Measurements from ENCODE around the gene RAB8B. TPM values are rescaled to one million over a fixed set of nuclear protein-coding genes. Genes with fewer than 3 reads are reported as not detected.
A peak's percentile ranks its signal among the peaks of the same experiment; 100 is the strongest.

Gene RAB8B
- polyA plus RNA-seq, 3 donors, result 22.0 to 77.3 (median 58.9) TPM

DNA sequence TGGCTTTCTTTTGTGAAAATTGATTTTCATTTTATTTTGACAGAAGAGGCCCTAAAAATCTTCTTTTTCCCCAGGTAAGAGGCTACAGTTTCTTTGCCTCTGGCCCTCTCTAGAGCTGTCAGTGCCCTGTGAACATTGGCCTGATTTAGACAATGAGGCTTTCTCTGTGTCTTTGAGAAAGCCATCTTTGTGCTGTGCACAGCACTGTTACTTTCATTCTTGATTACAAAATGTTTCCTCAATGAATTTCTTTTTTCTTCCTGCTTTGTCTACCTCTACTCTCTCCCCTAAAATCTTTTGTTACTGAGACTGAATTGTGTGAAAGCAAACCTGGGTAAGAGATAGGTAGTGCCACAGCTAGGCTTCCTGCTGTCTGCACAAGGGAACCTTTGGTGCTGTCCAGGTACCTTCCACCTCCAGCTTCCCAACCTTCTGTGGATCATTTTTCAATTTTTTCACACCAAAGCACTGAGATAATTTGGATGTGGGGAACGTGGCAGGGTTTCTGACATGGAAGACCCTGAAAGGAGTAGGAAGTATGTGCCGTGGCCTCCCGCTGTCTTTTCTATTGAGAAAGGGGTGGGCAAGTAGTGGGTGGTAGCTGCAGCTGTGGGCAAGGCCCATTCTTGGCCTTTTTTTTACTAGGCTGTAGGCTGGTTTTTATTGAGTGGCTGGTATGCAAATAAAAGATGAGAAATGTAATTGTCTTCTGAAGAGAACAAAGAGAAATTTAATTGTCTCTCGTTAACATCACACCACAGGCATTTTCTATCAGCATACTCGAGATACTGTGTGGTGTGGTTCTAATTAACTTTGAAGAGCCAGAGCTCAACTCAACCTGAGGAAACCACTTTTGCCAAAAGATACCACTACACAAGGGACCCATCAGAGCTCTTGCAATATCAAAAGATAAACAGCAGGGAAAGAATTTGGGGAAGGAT lies 21.0 kb downstream of the RAB8B start:
- Histone ChIP-seq H3K36me3 (replicated peaks in 1 of 2; ENCODE audit: control insufficient read depth in 1 of 2, insufficient read depth in 2 of 2, low read length in 2 of 2) (peaks cover 2 to 17% of the 10 kb centered on the region in 2 donors), H3K27me3 (ENCODE audit: control insufficient read depth in 2 of 2, insufficient read depth in 2 of 2, low read length in 2 of 2) (no peaks in the 10 kb centered on the region), H3K27ac (ENCODE audit: low read depth in 1 of 2, low read length in 2 of 2) (peak overlapping the region; percentile 28 to 90), H3K9ac (ENCODE audit: insufficient read depth, low read length, poor library complexity, severe bottlenecking) (no peak overlapping the region), H3K79me2 (ENCODE audit: insufficient read depth, low read length) (peaks cover 96% of the 10 kb centered on the region), H3K4me1 (ENCODE audit: control insufficient read depth in 1 of 2, insufficient read depth in 2 of 2, low read length in 2 of 2) (peaks cover 38 to 54% of the 10 kb centered on the region in 2 donors), H3K9me3 (replicated peaks in 1 of 2; ENCODE audit: control insufficient read depth in 1 of 2, insufficient read depth in 1 of 2, low read length in 2 of 2) (no peaks in the 10 kb centered on the region), H4K20me1 (ENCODE audit: insufficient read depth, low read length) (peaks cover 80% of the 10 kb centered on the region), H3K4me2 (replicated peaks; ENCODE audit: extremely low read depth, low read length, poor library complexity, severe bottlenecking) (no peak overlapping the region), H3K4me3 (replicated peaks in 1 of 3; ENCODE audit: low read depth in 2 of 3, low read length in 3 of 3) (peak overlapping the region in 1 of 3 experiments; percentile 4), H2AFZ (ENCODE audit: insufficient read depth, low read depth, low read length, poor library complexity, severe bottlenecking) (no peak overlapping the region)
- Mint-ChIP-seq H3K4me1 (peaks cover 72% of the 10 kb centered on the region), H3K9me3 (no peaks in the 10 kb centered on the region), H3K27me3 (ENCODE audit: low read depth in 3 of 3) (peaks cover 0 to 5% (median 0%) of the 10 kb centered on the region in 3 donors), H3K4me3 (no peak overlapping the region), H3K27ac (peak overlapping the region; percentile 85 to 97 (median 88)), H3K36me3 (peaks cover 38 to 40% of the 10 kb centered on the region in 2 donors)
- WGBS (ENCODE audit: insufficient coverage), result no CpG with 5 or more reads among the region's 5 CpGs
- intact Hi-C loops (cut with micrococcal nuclease), result loop anchor here in 1 of 2 donors (5.0 kb wide), 1 partner anchor 37 kb away; no protein-coding TSS in a partner anchor
- no peak for TF ChIP-seq CTCF (IDR thresholded peaks at IDR 0.05)
- DNase-seq, result no peak

GRCh38 chr15:63211092-63211490 lies 21.7 kb downstream of the RAB8B start:
- Histone ChIP-seq H3K27me3 (ENCODE audit: control insufficient read depth in 2 of 2, insufficient read depth in 2 of 2, low read length in 2 of 2) (no peaks in the 10 kb centered on the region), H3K4me1 (ENCODE audit: control insufficient read depth in 1 of 2, insufficient read depth in 2 of 2, low read length in 2 of 2) (peaks cover 38 to 54% of the 10 kb centered on the region in 2 donors), H4K20me1 (ENCODE audit: insufficient read depth, low read length) (peaks cover 74% of the 10 kb centered on the region), H3K4me3 (replicated peaks in 1 of 3; ENCODE audit: low read depth in 2 of 3, low read length in 3 of 3) (peak overlapping the region in 1 of 3 experiments; percentile 52), H3K27ac (ENCODE audit: low read depth in 1 of 2, low read length in 2 of 2) (peak overlapping the region in 1 of 2 donors; percentile 90), H3K36me3 (replicated peaks in 1 of 2; ENCODE audit: control insufficient read depth in 1 of 2, insufficient read depth in 2 of 2, low read length in 2 of 2) (peaks cover 4 to 21% of the 10 kb centered on the region in 2 donors), H3K4me2 (replicated peaks; ENCODE audit: extremely low read depth, low read length, poor library complexity, severe bottlenecking) (peak overlapping the region; percentile 63), H3K79me2 (ENCODE audit: insufficient read depth, low read length) (peaks cover 96% of the 10 kb centered on the region), H2AFZ (ENCODE audit: insufficient read depth, low read depth, low read length, poor library complexity, severe bottlenecking) (no peak overlapping the region), H3K9ac (ENCODE audit: insufficient read depth, low read length, poor library complexity, severe bottlenecking) (no peak overlapping the region), H3K9me3 (replicated peaks in 1 of 2; ENCODE audit: control insufficient read depth in 1 of 2, insufficient read depth in 1 of 2, low read length in 2 of 2) (no peaks in the 10 kb centered on the region)
- peaks cover 0 to 5% (median 0%) of the 10 kb centered on the region in 3 donors for H3K27me3 Mint-ChIP-seq (ENCODE audit: low read depth in 3 of 3)
- H3K4me3 Mint-ChIP-seq, result no peak overlapping the region
- H3K9me3 Mint-ChIP-seq, result no peaks in the 10 kb centered on the region
- peaks cover 41% of the 10 kb centered on the region in 2 donors for H3K36me3 Mint-ChIP-seq
- peaks cover 69% of the 10 kb centered on the region for H3K4me1 Mint-ChIP-seq
- no peak for DNase-seq
- H3K27ac Mint-ChIP-seq, result peak overlapping the region; percentile 87 to 97 (median 95)
- TF ChIP-seq CTCF (IDR thresholded peaks at IDR 0.05), result no peak
- intact Hi-C loops (cut with micrococcal nuclease), result loop anchor here in 1 of 2 donors (5.0 kb wide), 1 partner anchor 36 kb away; no protein-coding TSS in a partner anchor
- WGBS (ENCODE audit: insufficient coverage), result no CpG with 5 or more reads among the region's 3 CpGs
